Measurements from ENCODE around the gene LMNB1.

DNA sequence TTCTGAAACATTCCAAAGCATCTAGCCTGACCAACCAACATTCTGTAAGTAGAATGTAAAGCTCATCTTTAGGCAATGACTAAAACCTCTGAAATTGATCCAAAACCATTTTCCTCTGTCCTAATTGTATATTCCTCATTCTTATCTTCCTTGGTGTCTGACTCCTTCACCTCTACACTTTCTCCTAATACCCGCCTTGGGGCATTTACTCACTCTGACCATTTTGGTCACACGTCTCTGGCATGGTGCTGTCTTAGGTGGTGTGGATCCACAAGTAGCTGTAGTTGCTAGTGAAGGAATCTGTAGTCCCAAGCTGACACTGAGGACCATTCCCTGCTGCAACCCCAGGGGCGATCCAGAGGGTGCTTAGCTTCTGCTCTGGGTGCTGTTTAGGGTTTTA is 40.8 kb upstream of the LMNB1 start:
- TF ChIP-seq, protein P1, sequence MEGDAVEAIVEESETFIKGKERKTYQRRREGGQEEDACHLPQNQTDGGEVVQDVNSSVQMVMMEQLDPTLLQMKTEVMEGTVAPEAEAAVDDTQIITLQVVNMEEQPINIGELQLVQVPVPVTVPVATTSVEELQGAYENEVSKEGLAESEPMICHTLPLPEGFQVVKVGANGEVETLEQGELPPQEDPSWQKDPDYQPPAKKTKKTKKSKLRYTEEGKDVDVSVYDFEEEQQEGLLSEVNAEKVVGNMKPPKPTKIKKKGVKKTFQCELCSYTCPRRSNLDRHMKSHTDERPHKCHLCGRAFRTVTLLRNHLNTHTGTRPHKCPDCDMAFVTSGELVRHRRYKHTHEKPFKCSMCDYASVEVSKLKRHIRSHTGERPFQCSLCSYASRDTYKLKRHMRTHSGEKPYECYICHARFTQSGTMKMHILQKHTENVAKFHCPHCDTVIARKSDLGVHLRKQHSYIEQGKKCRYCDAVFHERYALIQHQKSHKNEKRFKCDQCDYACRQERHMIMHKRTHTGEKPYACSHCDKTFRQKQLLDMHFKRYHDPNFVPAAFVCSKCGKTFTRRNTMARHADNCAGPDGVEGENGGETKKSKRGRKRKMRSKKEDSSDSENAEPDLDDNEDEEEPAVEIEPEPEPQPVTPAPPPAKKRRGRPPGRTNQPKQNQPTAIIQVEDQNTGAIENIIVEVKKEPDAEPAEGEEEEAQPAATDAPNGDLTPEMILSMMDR (IDR thresholded peaks at IDR 0.05; ENCODE audit: insufficient read depth, low read length, poor library complexity, severe bottlenecking): no peak
- TF ChIP-seq EZH2phosphoT487 (conservative IDR thresholded peaks at IDR 0.05; ENCODE audit: low read length): no peak
